Tibial artery (tissue), 4 donors: ENCODE measurements around the gene TRAPPC5.

ENCODE experiments used
- DNase-seq, 2 donors: peaks; one replicate each; pipeline ENCODE4 v3.0.0-alpha.2; 2019
- H3K27ac ChIP-seq, 2 donors: fragments of 200-600 bp; sonication (generic) in 1 of 2; 1 replicate in 1 of 2; 2 replicates in 1 of 2; pipeline ENCODE4 v1.5.1; 2018 to 2019; ENCODE audit warnings: mild to moderate bottlenecking in 1 of 2
- H3K27me3 ChIP-seq, 2 donors: fragments of 200-600 bp; sonication (generic) in 1 of 2; one replicate each; pipeline versions ENCODE4 v1.5.1 to v1.6.0; 2016 to 2019
- H3K36me3 ChIP-seq, 3 donors: fragments of 200-600 bp; sonication (generic) in 2 of 3; one replicate each; pipeline ENCODE4 v1.5.1; 2016 to 2019; ENCODE audit warnings: mild to moderate bottlenecking in 2 of 3
- H3K4me1 ChIP-seq, 4 donors: fragments of 200-600 bp; sonication (generic) in 2 of 4; 1 replicate in 3 of 4; 2 replicates in 1 of 4; pipeline ENCODE4 v1.5.1; 2016 to 2019
- H3K4me3 ChIP-seq, 2 donors: fragments of 200-600 bp; sonication (generic) in 1 of 2; 1 replicate in 1 of 2; 2 replicates in 1 of 2; pipeline ENCODE4 v1.5.1; 2018 to 2019; ENCODE audit warnings: mild to moderate bottlenecking in 2 of 2
- H3K9me3 ChIP-seq, 3 donors: fragments of 200-600 bp; sonication (generic) in 1 of 3; one replicate each; pipeline ENCODE4 v1.5.1; 2016 to 2019
- intact Hi-C: fragments of 100-400 bp; cut with DNase I; formaldehyde crosslinking; loops from one replicate; pipeline ENCODE4 v1.15.0; 2023; ENCODE audit warnings: low total_unique reads
- TF ChIP-seq, protein P1 (sequence below), 2 experiments: fragments of 200-600 bp in 1 of 2; fragments of 450-650 bp in 1 of 2; IDR thresholded peaks; one replicate each; pipeline ENCODE4 v1.5.1; 2017 to 2019; ENCODE audit warnings: antibody characterized with exemption in 2 of 2, mild to moderate bottlenecking in 1 of 2, moderate library complexity in 1 of 2

Gene TRAPPC5

DNA sequence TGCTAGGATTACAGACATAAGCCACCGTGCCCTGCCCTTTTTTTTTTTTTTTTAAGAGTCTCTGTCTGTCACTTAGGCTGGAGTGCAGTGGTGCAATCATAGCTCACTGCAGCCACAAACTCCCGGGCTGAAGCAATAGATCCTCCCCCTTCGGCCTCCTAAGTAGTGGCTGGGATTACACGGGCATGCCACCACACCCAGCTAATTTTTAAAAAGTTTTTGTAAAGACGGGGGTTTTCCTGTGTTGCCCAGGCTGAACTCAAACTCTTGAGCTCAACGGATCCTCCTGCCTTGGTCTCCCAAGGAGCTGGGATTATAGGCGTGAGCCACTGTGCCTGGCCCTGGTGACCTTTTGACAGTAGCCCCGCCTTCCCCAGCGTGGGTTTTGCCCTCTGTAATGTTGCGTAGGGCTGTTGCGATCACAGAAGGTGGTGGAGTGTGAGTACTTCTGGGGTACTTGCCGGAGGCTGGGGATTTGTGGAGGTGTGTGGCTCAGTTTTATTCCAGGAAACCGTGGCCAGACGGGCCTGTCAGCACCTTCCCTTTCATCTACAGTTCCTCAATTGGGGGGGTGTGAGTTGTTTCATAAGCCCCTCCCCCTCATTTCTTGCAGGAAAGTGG, 23.4 kb upstream of the TRAPPC5 start:
- TF ChIP-seq, protein P1, sequence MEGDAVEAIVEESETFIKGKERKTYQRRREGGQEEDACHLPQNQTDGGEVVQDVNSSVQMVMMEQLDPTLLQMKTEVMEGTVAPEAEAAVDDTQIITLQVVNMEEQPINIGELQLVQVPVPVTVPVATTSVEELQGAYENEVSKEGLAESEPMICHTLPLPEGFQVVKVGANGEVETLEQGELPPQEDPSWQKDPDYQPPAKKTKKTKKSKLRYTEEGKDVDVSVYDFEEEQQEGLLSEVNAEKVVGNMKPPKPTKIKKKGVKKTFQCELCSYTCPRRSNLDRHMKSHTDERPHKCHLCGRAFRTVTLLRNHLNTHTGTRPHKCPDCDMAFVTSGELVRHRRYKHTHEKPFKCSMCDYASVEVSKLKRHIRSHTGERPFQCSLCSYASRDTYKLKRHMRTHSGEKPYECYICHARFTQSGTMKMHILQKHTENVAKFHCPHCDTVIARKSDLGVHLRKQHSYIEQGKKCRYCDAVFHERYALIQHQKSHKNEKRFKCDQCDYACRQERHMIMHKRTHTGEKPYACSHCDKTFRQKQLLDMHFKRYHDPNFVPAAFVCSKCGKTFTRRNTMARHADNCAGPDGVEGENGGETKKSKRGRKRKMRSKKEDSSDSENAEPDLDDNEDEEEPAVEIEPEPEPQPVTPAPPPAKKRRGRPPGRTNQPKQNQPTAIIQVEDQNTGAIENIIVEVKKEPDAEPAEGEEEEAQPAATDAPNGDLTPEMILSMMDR (IDR thresholded peaks at IDR 0.05) = no peak
- H3K27me3 ChIP-seq = peaks cover 0 to 28% of the 10 kb centered on the region in 2 donors
- no peak for DNase-seq
- H3K4me1 ChIP-seq = no peaks in the 10 kb centered on the region
- H3K4me3 ChIP-seq = no peak overlapping the region
- intact Hi-C loops = no loop called here
- H3K27ac ChIP-seq = no peak overlapping the region
- no peaks in the 10 kb centered on the region for H3K9me3 ChIP-seq
- H3K36me3 ChIP-seq = no peaks in the 10 kb centered on the region

- Histone ChIP-seq H3K27me3 (peaks cover 0 to 24% of the 10 kb centered on the region in 2 donors), H3K36me3 (no peaks in the 10 kb centered on the region), H3K4me3 (no peak overlapping the region), H3K4me1 (no peaks in the 10 kb centered on the region), H3K27ac (no peak overlapping the region), H3K9me3 (no peaks in the 10 kb centered on the region)
- TF ChIP-seq, protein P1 (IDR thresholded peaks at IDR 0.05) = no peak
- DNase-seq = no peak
- intact Hi-C loops = no loop called here
Measured at GRCh38 chr19:7658219-7658686, 22.4 kb upstream of the TRAPPC5 start.

- Histone ChIP-seq H3K27me3 (peaks cover 0 to 29% of the 10 kb centered on the region in 2 donors), H3K4me3 (no peak overlapping the region), H3K9me3 (no peaks in the 10 kb centered on the region), H3K36me3 (no peaks in the 10 kb centered on the region), H3K4me1 (no peaks in the 10 kb centered on the region), H3K27ac (no peak overlapping the region)
- intact Hi-C loops = no loop called here
- no peak for DNase-seq
- TF ChIP-seq, protein P1 (IDR thresholded peaks at IDR 0.05) = no peak
Measured at GRCh38 chr19:7661744-7662538, 18.7 kb upstream of the TRAPPC5 start.

GRCh38 chr19:7662657-7663056, 18.0 kb upstream of the TRAPPC5 start:
- Histone ChIP-seq H3K27me3 (peaks cover 0 to 29% of the 10 kb centered on the region in 2 donors), H3K27ac (no peak overlapping the region), H3K9me3 (no peaks in the 10 kb centered on the region), H3K4me1 (no peaks in the 10 kb centered on the region), H3K36me3 (no peaks in the 10 kb centered on the region), H3K4me3 (no peak overlapping the region)
- intact Hi-C loops = no loop called here
- no peak for DNase-seq
- TF ChIP-seq, protein P1 (IDR thresholded peaks at IDR 0.05) = no peak

- no peak for DNase-seq
- Histone ChIP-seq H3K36me3 (no peaks in the 10 kb centered on the region), H3K4me1 (no peaks in the 10 kb centered on the region), H3K27me3 (peaks cover 0 to 31% of the 10 kb centered on the region in 2 donors), H3K27ac (no peak overlapping the region), H3K9me3 (no peaks in the 10 kb centered on the region), H3K4me3 (no peak overlapping the region)
- intact Hi-C loops = no loop called here
- TF ChIP-seq, protein P1 (IDR thresholded peaks at IDR 0.05) = no peak
Measured at GRCh38 chr19:7663706-7664105, 16.9 kb upstream of the TRAPPC5 start.
